EH (cell line): ENCODE measurements around the gene OR5AR1.
"Not testable (repeated sequence)": the region's sequence is repeated elsewhere in the genome, so short reads cannot be mapped to it uniquely, and the experiment has no call there.

Experiments used
- DNase-seq: peaks from one replicate; pipeline ENCODE4 v3.0.0-alpha.2; 2015; ENCODE audit warnings: low read depth

OR5AR1 gene

DNA sequence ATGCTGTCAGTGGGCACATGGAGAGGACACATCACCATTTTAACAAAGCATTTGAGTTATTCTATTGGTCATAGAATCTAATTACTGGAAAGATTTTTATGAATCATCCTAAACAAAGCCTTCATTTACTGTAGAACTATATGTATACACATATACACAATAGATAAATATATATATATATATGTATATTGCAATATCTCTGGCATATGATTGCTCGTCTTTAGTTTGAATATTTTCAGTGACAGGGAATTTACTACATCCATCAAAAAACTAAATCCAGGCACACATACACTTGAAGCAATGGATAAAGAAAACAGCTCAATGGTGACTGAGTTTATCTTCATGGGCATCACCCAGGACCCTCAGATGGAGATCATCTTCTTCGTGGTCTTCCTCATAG lies at the start of gene OR5AR1:
Gene OR5AR1 (plus strand): TSS at position 301 of the 400 bp plus-strand sequence. CDS start 0 bp downstream, at position 301.
- no peak for DNase-seq

DNA sequence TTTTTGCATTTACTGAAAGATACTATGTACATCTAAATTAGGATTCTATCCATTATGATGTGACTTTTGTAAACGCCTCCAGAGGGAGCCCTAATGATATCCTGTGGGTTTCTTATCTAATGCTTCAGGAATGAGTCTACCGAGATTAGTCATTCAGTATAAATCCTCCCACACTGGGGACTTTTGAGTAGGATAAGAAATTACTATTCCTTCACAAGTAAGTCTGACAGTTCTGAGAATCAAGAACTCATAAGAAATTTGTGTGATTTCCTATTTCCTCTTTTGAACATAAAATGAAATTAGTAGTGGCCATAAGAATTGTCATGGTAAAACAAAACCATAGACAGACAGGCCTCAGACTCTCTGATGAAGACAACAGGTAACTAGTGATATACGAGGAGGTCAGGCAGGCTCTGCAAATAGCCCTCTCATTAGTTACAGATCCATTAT lies 38.8 kb upstream of the OR5AR1 start:
- peak; percentile 53 for DNase-seq

DNA sequence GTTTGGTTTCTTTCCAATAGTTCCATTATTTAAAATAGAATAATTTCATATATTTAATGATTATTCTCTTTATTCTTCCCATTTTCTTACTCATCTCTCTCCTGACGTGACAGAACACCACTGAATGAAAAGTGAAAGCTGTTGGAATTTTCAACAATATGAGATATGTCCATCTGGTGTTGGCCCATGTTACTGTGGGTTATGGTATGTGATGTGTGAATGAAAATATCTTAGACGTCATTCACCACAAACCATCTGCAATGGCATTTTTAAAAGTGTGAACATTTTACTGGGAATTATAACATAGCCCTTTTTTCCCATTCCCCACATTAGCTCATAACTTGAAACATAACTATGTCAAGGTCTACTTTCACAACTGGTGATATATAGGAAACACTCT lies 37.5 kb upstream of the OR5AR1 start:
- DNase-seq: no peak

DNA sequence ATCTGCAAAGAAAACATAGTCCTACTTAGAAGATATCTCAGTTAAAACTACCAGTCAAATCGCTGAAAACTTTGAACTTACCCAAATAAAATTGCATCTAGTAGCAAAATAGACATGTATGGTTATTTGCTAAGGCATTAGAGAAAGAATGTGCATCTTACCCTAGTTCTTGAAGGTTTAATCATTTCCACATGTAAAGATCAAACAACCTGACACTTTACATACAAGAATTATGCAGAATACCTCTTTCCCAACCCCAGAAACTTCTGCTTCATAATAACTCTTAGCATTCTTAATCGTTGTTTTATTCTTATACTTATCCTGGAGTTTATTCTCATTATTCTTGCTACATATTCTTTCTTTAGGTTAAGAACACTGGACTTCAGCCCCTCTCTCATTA lies 31.2 kb upstream of the OR5AR1 start:
- DNase-seq: no peak

GRCh38 chr11:56636861-56637260 lies 26.6 kb upstream of the OR5AR1 start:
- no peak for DNase-seq

GRCh38 chr11:56637500-56637899 lies 26.0 kb upstream of the OR5AR1 start:
- DNase-seq: no peak

- no peak for DNase-seq
These were observed 21.1 kb upstream of the OR5AR1 start, which contains the start of gene OR5AP2 for GRCh38 chr11:56642339-56642738. OR5AP2 (minus strand) TSS chr11:56642439; CDS start chr11:56642439, 0 bp downstream.

DNA sequence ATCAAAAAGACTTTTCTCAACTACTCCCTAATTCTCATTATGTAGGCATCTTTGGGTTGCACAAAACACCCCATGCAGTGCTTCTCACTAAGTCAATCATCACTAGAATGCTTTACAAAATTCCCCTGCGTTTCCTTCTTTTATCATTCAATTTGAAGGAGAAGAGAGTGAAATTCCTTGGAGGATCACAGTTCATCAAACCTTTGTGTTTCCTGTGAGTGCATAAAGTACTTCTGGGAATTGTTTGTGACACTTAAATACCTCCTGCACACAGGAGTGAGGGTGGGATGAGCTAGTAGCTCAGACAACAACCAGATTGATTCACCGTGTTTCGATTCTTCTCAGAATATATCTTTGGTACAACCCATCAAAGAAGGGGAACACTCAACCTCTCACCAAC lies 3.7 kb upstream of the OR5AR1 start:
- no peak for DNase-seq

DNA sequence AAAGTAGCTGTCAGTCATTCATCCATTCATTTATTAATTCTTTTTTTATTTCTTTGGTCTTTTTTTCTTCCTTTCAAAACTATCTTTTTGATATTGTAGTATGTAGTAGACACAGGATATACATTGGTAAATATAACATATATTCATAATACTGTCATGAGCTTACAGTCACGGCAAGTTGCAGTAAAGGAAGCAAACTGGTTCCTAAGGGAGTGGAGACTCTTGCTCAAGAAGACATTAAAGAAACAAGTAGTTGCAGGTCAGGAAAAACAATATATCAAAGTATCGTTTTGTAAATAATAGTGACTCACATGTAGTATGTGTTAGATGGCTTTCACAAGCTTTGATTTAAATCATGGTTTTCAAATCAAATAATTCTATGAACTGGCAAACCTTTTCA lies 7.5 kb downstream of the OR5AR1 start:
- DNase-seq: no peak

DNA sequence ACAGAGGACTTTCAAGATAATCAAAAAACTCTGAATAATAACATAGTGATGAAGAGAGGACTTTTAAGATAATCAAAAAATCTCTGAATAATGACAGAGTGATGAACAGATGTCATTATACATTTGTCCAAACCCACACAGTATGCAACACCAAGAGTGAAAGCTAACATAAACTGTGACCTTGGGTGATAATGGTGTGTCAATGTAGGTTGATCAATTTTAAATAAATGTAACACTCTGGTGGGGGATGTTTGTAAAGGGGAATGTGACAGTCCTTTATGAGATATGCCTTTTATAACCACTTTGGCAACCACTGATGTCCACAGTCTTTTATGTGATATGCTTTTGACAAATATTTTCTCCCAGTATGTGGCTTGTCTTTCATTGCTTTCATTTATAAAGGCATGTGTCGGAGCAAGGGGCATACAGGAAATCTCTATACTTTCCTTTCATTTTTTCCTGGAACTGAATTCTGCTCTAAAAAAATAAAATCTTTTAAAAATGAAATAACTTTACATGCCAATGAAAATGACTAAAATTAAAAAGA lies 25.1 kb downstream of the OR5AR1 start:
- no peak for DNase-seq

DNA sequence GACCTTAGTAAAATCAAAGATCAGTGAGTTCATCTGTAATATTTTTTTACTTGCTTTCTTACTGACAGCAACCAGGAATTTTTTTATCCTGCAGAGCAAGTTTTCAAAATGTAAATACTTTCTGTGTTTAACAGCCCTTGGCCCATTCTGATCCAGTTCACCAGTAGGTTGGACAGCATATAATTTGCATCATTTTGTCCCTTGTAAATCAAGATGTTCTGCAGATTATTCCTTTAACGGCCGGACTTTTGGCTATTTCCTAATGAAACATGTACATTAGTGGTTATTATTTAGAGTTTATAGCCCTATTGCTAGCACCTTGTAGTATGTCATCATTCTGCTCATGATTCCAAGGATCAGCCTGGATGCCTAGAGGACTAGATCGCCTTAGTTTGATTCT lies 27.7 kb downstream of the OR5AR1 start:
- DNase-seq: not testable (repeated sequence)

DNA sequence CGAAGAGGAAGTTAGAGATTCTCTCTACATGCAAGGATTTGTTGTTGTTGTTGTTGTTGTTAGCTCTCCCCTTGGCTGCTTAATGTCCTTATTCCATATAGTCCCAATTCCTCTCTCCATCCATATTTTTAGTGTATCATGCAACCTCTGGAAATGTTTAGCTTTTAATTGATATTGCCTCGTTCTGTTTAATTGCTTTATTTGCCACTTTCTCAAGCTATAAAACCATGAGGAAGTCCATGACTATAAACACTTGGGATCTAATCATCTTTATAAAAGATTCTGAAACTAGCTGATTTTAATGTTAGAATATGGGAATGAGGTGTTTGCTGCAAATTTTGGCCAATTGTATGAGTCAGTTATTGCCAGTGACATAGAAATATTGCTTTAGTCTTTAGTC lies 29.9 kb downstream of the OR5AR1 start:
- no peak for DNase-seq

DNA sequence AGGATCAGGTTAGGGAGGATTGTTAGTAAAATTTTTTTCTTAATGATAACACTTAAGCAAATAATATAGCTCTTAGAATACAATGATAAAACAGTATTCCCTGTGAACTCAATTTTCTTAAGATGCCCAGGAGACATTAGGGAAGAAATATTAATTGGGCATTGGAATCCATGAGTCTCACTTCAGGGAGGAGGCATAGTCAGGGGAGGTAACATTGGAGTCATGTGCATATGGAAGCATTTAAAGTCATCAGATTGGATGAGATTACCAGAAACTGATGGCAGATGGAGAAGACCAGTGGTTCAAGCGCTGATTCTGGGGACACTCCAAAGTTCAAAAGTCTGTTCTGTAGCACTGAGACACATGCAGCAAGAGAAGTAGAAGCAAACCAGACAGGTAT lies 35.3 kb downstream of the OR5AR1 start, which contains the start of gene OR9G1:
Gene OR9G1 (plus strand): TSS at position 301 of the 400 bp plus-strand sequence. CDS start 1,293 bp downstream, outside the sequence.
- no peak for DNase-seq

- no peak for DNase-seq
These were observed 36.9 kb downstream of the OR5AR1 start for GRCh38 chr11:56700242-56700913.

GRCh38 chr11:56700914-56701485 lies 37.5 kb downstream of the OR5AR1 start:
- DNase-seq: no peak

DNA sequence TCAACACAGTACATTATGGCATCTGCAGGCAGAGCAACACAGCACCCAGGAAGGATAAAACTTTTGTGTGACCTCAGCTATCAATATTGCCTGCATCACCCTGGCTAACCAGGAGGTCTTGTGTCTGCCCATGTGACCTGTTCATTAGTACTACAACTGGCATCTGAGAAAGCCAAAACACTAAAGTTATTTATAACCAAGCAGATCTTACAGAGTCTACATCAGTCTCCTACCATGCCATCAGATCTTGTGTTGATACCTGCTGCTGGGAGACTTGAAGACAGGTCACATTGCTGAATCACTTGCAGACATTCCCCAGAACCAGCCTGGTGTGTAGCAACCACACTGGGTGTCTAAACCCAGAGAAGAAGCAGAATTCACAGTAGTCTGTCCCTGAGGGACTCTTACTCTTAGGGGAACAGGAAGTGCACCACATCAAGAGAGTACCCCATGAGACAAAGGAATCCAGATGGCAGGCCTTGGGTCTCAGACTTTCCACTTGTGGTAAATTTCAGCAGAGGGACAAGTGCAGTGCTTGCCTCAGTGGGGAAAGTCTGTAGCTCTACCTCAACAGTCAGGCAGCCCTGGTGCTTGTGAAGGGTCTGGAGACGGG lies 42.4 kb downstream of the OR5AR1 start:
- no peak for DNase-seq

DNA sequence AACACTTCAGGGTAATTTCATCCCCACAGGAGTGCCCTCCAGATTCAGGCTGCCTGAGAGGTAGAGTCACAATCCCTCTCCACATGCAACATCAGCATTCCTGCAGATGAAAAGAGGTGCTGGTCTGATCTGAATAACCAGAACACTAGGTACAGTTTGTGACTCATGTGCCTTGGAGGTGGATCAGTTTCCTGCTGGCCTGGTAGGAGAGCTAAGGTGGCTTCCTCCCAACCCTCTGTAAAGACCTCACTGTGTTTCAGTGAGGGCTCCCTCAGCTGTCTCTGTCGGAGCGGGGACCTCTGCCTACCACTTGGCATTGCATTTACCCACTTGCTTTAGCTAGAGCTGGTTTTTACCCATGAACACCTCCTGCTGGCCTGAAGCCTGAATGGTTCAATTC lies 43.0 kb downstream of the OR5AR1 start:
- no peak for DNase-seq

DNA sequence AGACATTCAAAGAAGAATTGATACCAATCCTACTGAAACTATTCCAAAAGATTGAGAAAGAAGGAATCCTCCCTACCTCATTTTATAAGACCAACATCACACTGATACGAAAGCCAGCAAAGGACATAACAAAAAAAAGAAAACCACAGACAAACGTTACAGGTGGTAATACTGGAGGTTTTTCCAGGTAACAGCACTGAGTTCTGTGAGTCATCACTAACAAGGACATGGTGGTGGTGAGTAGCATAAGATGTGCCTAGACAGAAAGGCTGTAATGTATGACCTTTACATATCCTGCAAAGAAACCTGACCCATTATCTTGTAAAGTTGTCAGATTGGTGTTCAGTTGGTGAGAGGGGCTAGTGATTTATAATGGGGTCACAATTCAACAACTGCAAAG lies 50.7 kb downstream of the OR5AR1 start:
- no peak for DNase-seq
